B cell (primary cell): ENCODE data around the gene ZSWIM9.

ENCODE experiments used
- CTCF ChIP-seq: fragments of 200-600 bp; IDR thresholded peaks from one replicate; pipeline ENCODE4 v1.8.0; 2022; ENCODE audit warnings: antibody characterized with exemption, mild to moderate bottlenecking
- EZH2 ChIP-seq: IDR thresholded peaks from 2 replicates; pipeline ENCODE4 v1.6.1; 2012; ENCODE audit warnings: borderline replicate concordance, low read depth, mild to moderate bottlenecking, moderate library complexity, low read length; ENCODE audit not compliant: insufficient read depth, poor library complexity, severe bottlenecking

GRCh38 chr19:48203794-48204628 is 33.5 kb downstream of the ZSWIM9 start:
- TF ChIP-seq CTCF (no peak), EZH2 (no peak)
